ENCODE measurements around the gene LSM14B. TPM values are rescaled to one million over a fixed set of nuclear protein-coding genes. Genes with fewer than 3 reads are reported as not detected.
"Not testable (repeated sequence)": the region's sequence is repeated elsewhere in the genome, so short reads cannot be mapped to it uniquely, and the experiment has no call there.

Gene LSM14B
- 10 to 100 TPM; 40.4 to 42.7 (median 40.9) TPM for total RNA-seq (2021; fragmentation: NEBNext Ultra II Directional; extraction: Animal tissue kit (Norgen Biotek cat#: 25700))
- long read RNA-seq = 0 reads

- no peaks in the 10 kb centered on the region for H3K9me3 Mint-ChIP-seq
- H3K27me3 Mint-ChIP-seq (ENCODE audit: insufficient read depth) = peaks cover 20% of the 10 kb centered on the region
- peaks cover 5% of the 10 kb centered on the region for H3K36me3 Mint-ChIP-seq (ENCODE audit: low read depth)
- peak within 1 kb of the TSS; percentile 87 for H3K27ac Mint-ChIP-seq
- 0 out of 2 replicates have a peak, but pooled peaks have one; percentile 10 for TF ChIP-seq CTCF (IDR thresholded peaks at IDR 0.05)
- peak within 1 kb of the TSS; percentile 89 for H3K4me3 Mint-ChIP-seq
- peaks cover 20% of the 10 kb centered on the region for H3K4me1 Mint-ChIP-seq (ENCODE audit: low read depth)
- DNase-seq = peak; percentile 90
Observed at GRCh38 chr20:62121776-62122653, at the start of gene LSM14B. Gene LSM14B, plus strand, starts transcription at chr20:62122475. Its CDS starts 192 bp downstream, at chr20:62122667.

- Mint-ChIP-seq H3K27ac (no peak overlapping the region), H3K36me3 (ENCODE audit: low read depth) (peaks cover 33% of the 10 kb centered on the region), H3K27me3 (ENCODE audit: insufficient read depth) (peaks cover 9% of the 10 kb centered on the region), H3K9me3 (peaks cover 38% of the 10 kb centered on the region), H3K4me3 (no peak overlapping the region), H3K4me1 (ENCODE audit: low read depth) (peaks cover 12% of the 10 kb centered on the region)
- no peak for DNase-seq
- TF ChIP-seq CTCF (IDR thresholded peaks at IDR 0.05) = no peak
Observed at GRCh38 chr20:62073323-62073722, 49.0 kb upstream of the LSM14B start.

GRCh38 chr20:62079166-62079565, 43.1 kb upstream of the LSM14B start:
- H3K27ac Mint-ChIP-seq = no peak overlapping the region
- H3K4me3 Mint-ChIP-seq = no peak overlapping the region
- DNase-seq = no peak
- H3K27me3 Mint-ChIP-seq (ENCODE audit: insufficient read depth) = peaks cover 17% of the 10 kb centered on the region
- no peaks in the 10 kb centered on the region for H3K4me1 Mint-ChIP-seq (ENCODE audit: low read depth)
- H3K9me3 Mint-ChIP-seq = peaks cover 33% of the 10 kb centered on the region
- peaks cover 19% of the 10 kb centered on the region for H3K36me3 Mint-ChIP-seq (ENCODE audit: low read depth)
- no peak for TF ChIP-seq CTCF (IDR thresholded peaks at IDR 0.05)

- no peak for DNase-seq
- peaks cover 28% of the 10 kb centered on the region for H3K9me3 Mint-ChIP-seq
- TF ChIP-seq CTCF (IDR thresholded peaks at IDR 0.05) = no peak
- peaks cover 11% of the 10 kb centered on the region for H3K36me3 Mint-ChIP-seq (ENCODE audit: low read depth)
- no peaks in the 10 kb centered on the region for H3K4me1 Mint-ChIP-seq (ENCODE audit: low read depth)
- no peak overlapping the region for H3K4me3 Mint-ChIP-seq
- H3K27me3 Mint-ChIP-seq (ENCODE audit: insufficient read depth) = peaks cover 18% of the 10 kb centered on the region
- no peak overlapping the region for H3K27ac Mint-ChIP-seq
Observed at GRCh38 chr20:62080249-62080990, 41.9 kb upstream of the LSM14B start.

GRCh38 chr20:62083312-62083711, 39.0 kb upstream of the LSM14B start:
- H3K4me3 Mint-ChIP-seq = no peak overlapping the region
- no peak overlapping the region for H3K27ac Mint-ChIP-seq
- no peaks in the 10 kb centered on the region for H3K36me3 Mint-ChIP-seq (ENCODE audit: low read depth)
- H3K4me1 Mint-ChIP-seq (ENCODE audit: low read depth) = no peaks in the 10 kb centered on the region
- no peak for TF ChIP-seq CTCF (IDR thresholded peaks at IDR 0.05)
- H3K9me3 Mint-ChIP-seq = peaks cover 22% of the 10 kb centered on the region
- peaks cover 12% of the 10 kb centered on the region for H3K27me3 Mint-ChIP-seq (ENCODE audit: insufficient read depth)
- DNase-seq = no peak

GRCh38 chr20:62084224-62084623, 38.1 kb upstream of the LSM14B start:
- peaks cover 12% of the 10 kb centered on the region for H3K27me3 Mint-ChIP-seq (ENCODE audit: insufficient read depth)
- peaks cover 15% of the 10 kb centered on the region for H3K9me3 Mint-ChIP-seq
- DNase-seq; H3K27ac Mint-ChIP-seq; H3K36me3 Mint-ChIP-seq (ENCODE audit: low read depth); H3K4me1 Mint-ChIP-seq (ENCODE audit: low read depth); H3K4me3 Mint-ChIP-seq: not testable (repeated sequence)

All from HFFc6 (cell line).